H1 (cell line): Measurements from ENCODE around the gene PORCN. TPM values are rescaled to one million over a fixed set of nuclear protein-coding genes. Genes with fewer than 3 reads are reported as not detected.

Source experiments
- CTCF ChIA-PET: fragments of 300-600 bp; sonication (Branson Sonifier 250); formaldehyde crosslinking; loops from one replicate; lab custom pipeline; 2021; ENCODE audit not compliant: partially characterized antibody; lab: Charles Lee
- POLR2A ChIA-PET: fragments of 300-600 bp; sonication (Branson Sonifier 250); formaldehyde crosslinking; loops from one replicate; lab custom pipeline; 2021; ENCODE audit warnings: inconsistent platforms; ENCODE audit not compliant: partially characterized antibody; lab: Charles Lee
- DNase-seq, 2 experiments: peaks; one replicate each; pipeline versions ENCODE4 v3.0.0 to v3.0.0-alpha.2; 2010 to 2022; ENCODE audit warnings: low spot score in 2 of 2, low read depth in 1 of 2, mixed read lengths in 1 of 2
- FAIRE-seq: peaks from 2 replicates; lab custom pipeline; 2011; peaks lifted over from hg19 to GRCh38; lab: Jason Lieb, UNC
- H2AFZ ChIP-seq: 2 replicates; pipeline ENCODE4 v1.8.1; 2012; ENCODE audit warnings: low read length, inconsistent platforms
- H2AK5ac ChIP-seq: 2 replicates; pipeline ENCODE4 v1.6.1; 2013; ENCODE audit warnings: low read depth, low read length
- H2BK120ac ChIP-seq: replicated peaks from 2 replicates; pipeline ENCODE3; 2013; ENCODE audit warnings: low read depth, low read length, inconsistent platforms
- H2BK12ac ChIP-seq: 2 replicates; pipeline ENCODE4 v1.6.1; 2013; ENCODE audit warnings: low read depth, low read length
- H2BK15ac ChIP-seq: 2 replicates; pipeline ENCODE4 v1.6.1; 2013; ENCODE audit warnings: low read length
- H2BK20ac ChIP-seq: 2 replicates; pipeline ENCODE4 v1.6.1; 2013; ENCODE audit warnings: low read length
- H2BK5ac ChIP-seq: 2 replicates; pipeline ENCODE4 v1.6.1; 2013; ENCODE audit warnings: low read depth, low read length
- H3K14ac ChIP-seq: 2 replicates; pipeline ENCODE4 v1.6.1; 2013; ENCODE audit warnings: inconsistent platforms; ENCODE audit not compliant: insufficient read length
- H3K18ac ChIP-seq: 2 replicates; pipeline ENCODE4 v1.6.1; 2013; ENCODE audit warnings: low read length; ENCODE audit errors: extremely low read depth
- H3K23ac ChIP-seq: 2 replicates; pipeline ENCODE4 v1.6.1; 2013; ENCODE audit warnings: inconsistent platforms; ENCODE audit not compliant: insufficient read length
- H3K23me2 ChIP-seq: 2 replicates; pipeline ENCODE4 v1.6.1; 2013; ENCODE audit warnings: low read depth, low read length
- H3K27ac ChIP-seq: 2 replicates; pipeline ENCODE4 v1.6.1; 2011; ENCODE audit warnings: low read depth, low read length, inconsistent platforms
- H3K27me3 ChIP-seq, 4 experiments: replicated peaks in 1 of 4; 1 replicate in 1 of 4; 2 replicates in 3 of 4; pipeline versions ENCODE4 v1.6.1 to v1.8.1; 2011 to 2013; ENCODE audit warnings: low read length in 3 of 4, mild to moderate bottlenecking in 3 of 4, inconsistent platforms in 2 of 4, mixed read lengths in 2 of 4, moderate library complexity in 1 of 4; ENCODE audit not compliant: control insufficient read depth in 3 of 4, insufficient read depth in 3 of 4; ENCODE audit errors: extremely low read depth in 1 of 4
- H3K36me3 ChIP-seq, 4 experiments: 2 replicates each; pipeline versions ENCODE4 v1.6.1 to v1.8.1; 2011 to 2013; ENCODE audit warnings: mild to moderate bottlenecking in 4 of 4, low read length in 3 of 4, moderate library complexity in 2 of 4, control low read depth in 1 of 4, inconsistent platforms in 1 of 4; ENCODE audit not compliant: insufficient read depth in 4 of 4, control insufficient read depth in 2 of 4
- H3K4ac ChIP-seq: replicated peaks from 2 replicates; pipeline ENCODE3; 2013; ENCODE audit warnings: low read length, low read depth, mixed read lengths, inconsistent platforms; ENCODE audit not compliant: insufficient read length
- H3K4me1 ChIP-seq, 4 experiments: replicated peaks in 1 of 4; 1 replicate in 1 of 4; 2 replicates in 3 of 4; pipeline versions ENCODE4 v1.6.1 to v1.8.1; 2011 to 2013; ENCODE audit warnings: low read length in 3 of 4, inconsistent platforms in 2 of 4, mixed read lengths in 1 of 4; ENCODE audit not compliant: insufficient read depth in 4 of 4, control insufficient read depth in 3 of 4
- H3K4me2 ChIP-seq, 2 experiments: 2 replicates each; pipeline versions ENCODE4 v1.6.1 to v1.8.1; 2011 to 2013; ENCODE audit warnings: low read depth in 2 of 2, low read length in 2 of 2, control low read depth in 1 of 2, inconsistent platforms in 1 of 2, mild to moderate bottlenecking in 1 of 2; ENCODE audit not compliant: insufficient read depth in 1 of 2
- H3K4me3 ChIP-seq, 4 experiments: fragments of 200-600, 300-600 bp in 1 of 4; sonication (generic), shearing (Covaris generic), sonication (Bioruptor Twin) in 1 of 4; 2 replicates each; pipeline versions ENCODE4 v1.5.1 to v1.8.1; 2011 to 2016; ENCODE audit warnings: low read length in 4 of 4, low read depth in 3 of 4, control low read depth in 2 of 4, inconsistent platforms in 2 of 4, mild to moderate bottlenecking in 2 of 4, mixed read lengths in 1 of 4, moderate library complexity in 1 of 4; ENCODE audit not compliant: insufficient read depth in 2 of 4; ENCODE audit errors: extremely low read depth in 1 of 4
- H3K56ac ChIP-seq: replicated peaks from 2 replicates; pipeline ENCODE3; 2013; ENCODE audit warnings: low read depth, mild to moderate bottlenecking, mixed read lengths, low read length, inconsistent platforms; ENCODE audit not compliant: insufficient read length
- H3K79me1 ChIP-seq: 2 replicates; pipeline ENCODE4 v1.6.1; 2013; ENCODE audit warnings: low read depth, low read length, control low read depth
- H3K79me2 ChIP-seq, 2 experiments: 2 replicates each; pipeline versions ENCODE4 v1.6.1 to v1.8.1; 2012 to 2013; ENCODE audit warnings: low read length in 2 of 2, mild to moderate bottlenecking in 2 of 2, inconsistent platforms in 1 of 2; ENCODE audit not compliant: insufficient read depth in 2 of 2, control insufficient read depth in 1 of 2
- H3K9ac ChIP-seq, 4 experiments: replicated peaks in 1 of 4; 1 replicate in 1 of 4; 2 replicates in 3 of 4; pipeline versions ENCODE4 v1.6.1 to v1.8.1; 2011 to 2013; ENCODE audit warnings: low read depth in 3 of 4, low read length in 3 of 4, control low read depth in 2 of 4, mild to moderate bottlenecking in 2 of 4, moderate library complexity in 2 of 4, inconsistent platforms in 1 of 4; ENCODE audit errors: extremely low read depth in 1 of 4
- H3K9me3 ChIP-seq, 2 experiments: 2 replicates each; pipeline versions ENCODE4 v1.6.1 to v1.8.1; 2012 to 2013; ENCODE audit warnings: mild to moderate bottlenecking in 2 of 2, moderate library complexity in 2 of 2, control low read depth in 1 of 2, inconsistent platforms in 1 of 2, low read depth in 1 of 2, low read length in 1 of 2, mixed read lengths in 1 of 2; ENCODE audit not compliant: insufficient read depth in 2 of 2
- H4K20me1 ChIP-seq, 2 experiments: replicated peaks in 1 of 2; 2 replicates each; pipeline versions ENCODE3 to v1.8.1; 2011 to 2013; ENCODE audit warnings: inconsistent platforms in 2 of 2, low read length in 2 of 2, mild to moderate bottlenecking in 1 of 2; ENCODE audit not compliant: insufficient read depth in 2 of 2, control insufficient read depth in 1 of 2
- H4K5ac ChIP-seq: 2 replicates; pipeline ENCODE4 v1.6.1; 2013; ENCODE audit warnings: low read length, low read depth, mixed read lengths, inconsistent platforms; ENCODE audit not compliant: insufficient read length
- H4K8ac ChIP-seq: 2 replicates; pipeline ENCODE4 v1.8.0; 2013; ENCODE audit warnings: mild to moderate bottlenecking, moderate library complexity, low read length, inconsistent platforms; ENCODE audit not compliant: insufficient read depth; ENCODE audit errors: extremely low read depth
- H4K91ac ChIP-seq: replicated peaks from 2 replicates; pipeline ENCODE3; 2013; ENCODE audit warnings: low read length, mixed read lengths, inconsistent platforms; ENCODE audit not compliant: insufficient read length
- CEBPB ChIP-seq: IDR thresholded peaks from 2 replicates; pipeline ENCODE4 v1.6.1; 2012; ENCODE audit warnings: low read depth, low read length
- EGR1 ChIP-seq: IDR thresholded peaks from 2 replicates; pipeline ENCODE4 v1.6.1; 2011; ENCODE audit warnings: low read depth, low read length, borderline replicate concordance
- JUN ChIP-seq: IDR thresholded peaks from 2 replicates; pipeline ENCODE4 v1.6.1; 2011; ENCODE audit warnings: low read depth, mild to moderate bottlenecking, improper control_type of control experiment, low read length
- NRF1 ChIP-seq: IDR thresholded peaks from 2 replicates; pipeline ENCODE4 v1.6.1; 2011; ENCODE audit warnings: mild to moderate bottlenecking, low read depth, low read length, improper control_type of control experiment
- PHF8 ChIP-seq: fragments of 200-600 bp; sonication (generic); conservative IDR thresholded peaks from 2 replicates; pipeline ENCODE4 v1.7.1; 2012; ENCODE audit warnings: low read depth, mild to moderate bottlenecking, inconsistent platforms, low read length, moderate library complexity
- RXRA ChIP-seq: IDR thresholded peaks from 2 replicates; pipeline ENCODE4 v1.6.1; 2011; ENCODE audit warnings: low read depth, mild to moderate bottlenecking, low read length, moderate library complexity; ENCODE audit not compliant: insufficient read depth
- WGBS, 2 experiments: shearing (Covaris generic) in 1 of 2; methylation state at CpG; one replicate each; pipeline versions ENCODE4 v1.1.6 to v1.1.7; 2013 to 2015; ENCODE audit warnings: low lambda C conversion rate in 2 of 2, mixed read lengths in 2 of 2, inconsistent platforms in 1 of 2, low coverage in 1 of 2, missing lambda C conversion rate in 1 of 2; ENCODE audit not compliant: insufficient replicate concordance in 2 of 2, insufficient coverage in 1 of 2, insufficient read length in 1 of 2; ENCODE audit errors: extremely low coverage in 1 of 2, missing lambda C conversion rate in 1 of 2; 5-methylcytosine and 5-hydroxymethylcytosine counted together
- polyA plus RNA-seq, 7 experiments: library from polyadenylated mRNA; depleted of rRNA in 3 of 7; stranded (reverse) in 5 of 7; unstranded in 2 of 7; fragments of >200 nt in 5 of 7; fragments of 200-250 nt in 2 of 7; gene quantifications; 1 replicate in 5 of 7; 2 replicates in 1 of 7; 4 replicates in 1 of 7; pipeline versions ENCODE4 v1.2.1 to v1.2.3, GENCODE V29; 2011 to 2013; ENCODE audit warnings: missing spikeins in 2 of 7, mixed read lengths in 2 of 7
- total RNA-seq: library from RNA; stranded (reverse); fragmentation: NEBNext Ultra II Directional; extraction: Animal tissue kit (Norgen Biotek cat#: 25700); gene quantifications from 2 replicates; pipeline ENCODE4 v1.2.1, GENCODE V29; 2021

The PORCN gene
- total and polyA plus RNA-seq, 2 of the 8 experiments (the other 6 are each of a cell fraction or from before 2014, with no cell fraction given) = 14.6 to 34.1 TPM

- H3K23ac ChIP-seq = no peak overlapping the region
- no peak overlapping the region for H2BK12ac ChIP-seq
- H4K91ac ChIP-seq = no peak overlapping the region
- H4K20me1 ChIP-seq = no peaks in the 10 kb centered on the region
- H3K14ac ChIP-seq = no peak overlapping the region
- no peaks in the 10 kb centered on the region for H3K79me2 ChIP-seq
- no peak overlapping the region for H4K8ac ChIP-seq
- no peak overlapping the region for H3K27ac ChIP-seq
- CTCF ChIA-PET = no interaction called here
- H3K4me1 ChIP-seq = no peaks in the 10 kb centered on the region
- no peak overlapping the region for H3K9ac ChIP-seq
- POLR2A ChIA-PET = no interaction called here
- FAIRE-seq = no peak
- no peak overlapping the region for H3K4me2 ChIP-seq
- peaks cover 0 to 9% (median 3%) of the 10 kb centered on the region in 4 experiments; a peak in 4 of 8 replicates for H3K36me3 ChIP-seq
- no peak overlapping the region for H2BK20ac ChIP-seq
- TF ChIP-seq CEBPB (no peak), PHF8 (no peak), RXRA (no peak), NRF1 (no peak), EGR1 (no peak), JUN (no peak)
- no peak overlapping the region for H2AFZ ChIP-seq
- no peak overlapping the region for H2AK5ac ChIP-seq
- no peak for DNase-seq
- no peak overlapping the region for H2BK15ac ChIP-seq
- no peak overlapping the region for H3K56ac ChIP-seq
- no peak overlapping the region for H3K4me3 ChIP-seq
- H3K27me3 ChIP-seq = no peaks in the 10 kb centered on the region
- H2BK120ac ChIP-seq = no peak overlapping the region
- H3K4ac ChIP-seq = no peak overlapping the region
- no peak overlapping the region for H4K5ac ChIP-seq
- no peaks in the 10 kb centered on the region for H3K23me2 ChIP-seq
- no peak overlapping the region for H2BK5ac ChIP-seq
- no peaks in the 10 kb centered on the region for H3K79me1 ChIP-seq
- H3K18ac ChIP-seq = no peak overlapping the region
- no peaks in the 10 kb centered on the region for H3K9me3 ChIP-seq
- 90% methylated on average over 3 of the region's 3 CpGs; no CpG with 5 or more reads in 1 of the 2 experiments for WGBS, 2 experiments
These were observed 20.8 kb upstream of the PORCN start for GRCh38 chrX:48488034-48488433.
